Bronchial epithelial cell (primary cell): Measurements from ENCODE around the gene SLC15A2. TPM values are rescaled to one million over a fixed set of nuclear protein-coding genes. Genes with fewer than 3 reads are reported as not detected.

Experiments used
- DNase-seq: peaks from one replicate; pipeline ENCODE4 v3.0.0-alpha.2; 2010; ENCODE audit warnings: low read depth
- FAIRE-seq: peaks from 2 replicates; lab custom pipeline; 2011; peaks lifted over from hg19 to GRCh38; lab: Jason Lieb, UNC
- H3K27me3 ChIP-seq: 2 replicates; pipeline ENCODE4 v1.5.1; 2011; ENCODE audit warnings: low read length; ENCODE audit not compliant: control insufficient read depth, insufficient read depth
- H3K36me3 ChIP-seq: 2 replicates; pipeline ENCODE4 v1.5.1; 2011; ENCODE audit warnings: low read length; ENCODE audit not compliant: control insufficient read depth, insufficient read depth
- H3K4me3 ChIP-seq: 2 replicates; pipeline ENCODE4 v1.5.1; 2011; ENCODE audit warnings: mild to moderate bottlenecking, low read depth, low read length, control low read depth
- total RNA-seq: library from RNA; depleted of rRNA; stranded (reverse); fragments of >200 nt; gene quantifications from 2 replicates; pipeline ENCODE4 v1.2.1, GENCODE V29; 2014
- TF ChIP-seq, protein P1 (sequence below): IDR thresholded peaks from 2 replicates; pipeline ENCODE4 v1.5.1; 2011; ENCODE audit warnings: mild to moderate bottlenecking, moderate library complexity, low read length, control low read depth, inconsistent platforms; ENCODE audit not compliant: insufficient read depth, severe bottlenecking

Gene SLC15A2
- total RNA-seq, 1 donor from 2014 or later = 2.6 TPM

- H3K36me3 ChIP-seq = no peaks in the 10 kb centered on the region
- TF ChIP-seq, protein P1, sequence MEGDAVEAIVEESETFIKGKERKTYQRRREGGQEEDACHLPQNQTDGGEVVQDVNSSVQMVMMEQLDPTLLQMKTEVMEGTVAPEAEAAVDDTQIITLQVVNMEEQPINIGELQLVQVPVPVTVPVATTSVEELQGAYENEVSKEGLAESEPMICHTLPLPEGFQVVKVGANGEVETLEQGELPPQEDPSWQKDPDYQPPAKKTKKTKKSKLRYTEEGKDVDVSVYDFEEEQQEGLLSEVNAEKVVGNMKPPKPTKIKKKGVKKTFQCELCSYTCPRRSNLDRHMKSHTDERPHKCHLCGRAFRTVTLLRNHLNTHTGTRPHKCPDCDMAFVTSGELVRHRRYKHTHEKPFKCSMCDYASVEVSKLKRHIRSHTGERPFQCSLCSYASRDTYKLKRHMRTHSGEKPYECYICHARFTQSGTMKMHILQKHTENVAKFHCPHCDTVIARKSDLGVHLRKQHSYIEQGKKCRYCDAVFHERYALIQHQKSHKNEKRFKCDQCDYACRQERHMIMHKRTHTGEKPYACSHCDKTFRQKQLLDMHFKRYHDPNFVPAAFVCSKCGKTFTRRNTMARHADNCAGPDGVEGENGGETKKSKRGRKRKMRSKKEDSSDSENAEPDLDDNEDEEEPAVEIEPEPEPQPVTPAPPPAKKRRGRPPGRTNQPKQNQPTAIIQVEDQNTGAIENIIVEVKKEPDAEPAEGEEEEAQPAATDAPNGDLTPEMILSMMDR = no peak
- H3K27me3 ChIP-seq = no peaks in the 10 kb centered on the region
- DNase-seq (no peak), FAIRE-seq (no peak)
- no peak overlapping the region for H3K4me3 ChIP-seq
These were observed 19.2 kb downstream of the SLC15A2 start for GRCh38 chr3:121913305-121913990.

DNA sequence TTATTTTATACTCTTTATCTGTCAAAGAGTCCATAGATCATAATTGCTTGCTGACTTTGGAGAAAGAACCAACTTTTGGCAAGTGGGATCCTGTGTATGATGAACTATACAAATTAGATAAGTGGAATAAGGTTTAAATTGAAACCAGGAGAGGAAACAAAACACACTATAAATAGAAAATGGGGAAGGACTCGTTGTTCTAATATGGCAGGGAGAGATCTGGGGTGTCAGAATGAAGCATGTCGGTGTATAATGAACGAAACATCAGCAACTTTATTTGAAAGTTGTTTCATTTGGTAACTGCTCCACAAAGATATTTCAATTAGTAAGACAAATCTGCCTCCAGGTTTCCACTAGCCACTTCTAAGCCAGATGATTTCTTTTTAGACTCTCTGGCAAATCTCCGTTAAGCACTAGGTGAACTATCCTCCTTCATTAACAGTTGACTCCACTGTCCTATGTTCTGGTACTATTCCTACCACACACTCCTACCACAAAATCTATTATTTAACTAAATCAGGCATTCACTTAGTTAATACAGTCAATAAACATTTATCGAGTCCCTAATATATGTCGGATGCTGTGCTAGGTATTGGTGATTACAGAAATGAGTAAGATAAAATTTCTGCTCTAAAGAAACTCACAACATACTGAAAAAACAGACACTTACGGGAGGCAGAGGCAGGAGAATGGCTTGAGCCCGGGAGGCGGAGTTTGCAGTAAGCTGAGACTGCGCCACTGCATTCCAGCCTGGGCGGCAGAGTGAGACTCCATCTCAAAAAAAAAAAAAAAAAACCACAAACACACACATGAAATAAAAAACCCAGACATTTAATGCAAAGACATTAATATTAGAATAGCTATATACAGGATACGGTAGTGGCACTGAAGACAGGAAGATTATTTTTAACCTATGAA lies 20.1 kb downstream of the SLC15A2 start:
- no peak for FAIRE-seq
- Histone ChIP-seq H3K4me3 (no peak overlapping the region), H3K36me3 (no peaks in the 10 kb centered on the region), H3K27me3 (no peaks in the 10 kb centered on the region)
- TF ChIP-seq, protein P1 = no peak
- DNase-seq = no peak

- DNase-seq (no peak), FAIRE-seq (no peak)
These were observed 22.0 kb downstream of the SLC15A2 start for GRCh38 chr3:121916189-121916588.

GRCh38 chr3:121918779-121919483 lies 24.7 kb downstream of the SLC15A2 start:
- FAIRE-seq = peak; percentile 99
- Histone ChIP-seq H3K4me3 (peak overlapping the region; percentile 12), H3K27me3 (no peaks in the 10 kb centered on the region), H3K36me3 (no peaks in the 10 kb centered on the region)
- peak; percentile 96 for DNase-seq
- TF ChIP-seq, protein P1 = no peak

More at GRCh38 chr3:121916189-121916588, 22.0 kb downstream of the SLC15A2 start:
- TF ChIP-seq, protein P1 = no peak
- H3K27me3 ChIP-seq = no peaks in the 10 kb centered on the region
- no peak overlapping the region for H3K4me3 ChIP-seq
- H3K36me3 ChIP-seq = no peaks in the 10 kb centered on the region

- no peak for DNase-seq
- TF ChIP-seq, protein P1 = no peak
- Histone ChIP-seq H3K4me3 (no peak overlapping the region), H3K36me3 (no peaks in the 10 kb centered on the region), H3K27me3 (no peaks in the 10 kb centered on the region)
- no peak for FAIRE-seq
These were observed 30.5 kb downstream of the SLC15A2 start for GRCh38 chr3:121924734-121925133.
